Spleen (tissue), 13 donors: ENCODE data around the gene PHTF1. TPM values are rescaled to one million over a fixed set of nuclear protein-coding genes. Genes with fewer than 3 reads are reported as not detected.

Experiments used
- DNase-seq: peaks from one replicate; pipeline ENCODE4 v3.0.0-alpha.2; 2020
- H3K27ac ChIP-seq, 8 donors: fragments of 200-600 bp; sonication (generic) in 7 of 8; 1 replicate in 4 of 8; 2 replicates in 4 of 8; pipeline versions ENCODE4 v1.5.0 to v1.8.0; 2016 to 2021; ENCODE audit warnings: inconsistent platforms in 4 of 8, mild to moderate bottlenecking in 4 of 8, moderate library complexity in 1 of 8
- H3K27me3 ChIP-seq, 7 donors: fragments of 200-600 bp; sonication (generic) in 6 of 7; replicated peaks in 1 of 7; 1 replicate in 4 of 7; 2 replicates in 3 of 7; pipeline versions ENCODE4 v1.5.0 to v1.8.0; 2016 to 2021; ENCODE audit warnings: inconsistent platforms in 3 of 7, mild to moderate bottlenecking in 1 of 7
- H3K36me3 ChIP-seq, 6 donors: fragments of 200-600 bp; sonication (generic) in 5 of 6; 1 replicate in 4 of 6; 2 replicates in 2 of 6; pipeline versions ENCODE4 v1.5.0 to v1.8.0; 2016 to 2021; ENCODE audit warnings: inconsistent platforms in 2 of 6
- H3K4me1 ChIP-seq, 6 donors: fragments of 200-600 bp; sonication (generic) in 5 of 6; 1 replicate in 3 of 6; 2 replicates in 3 of 6; pipeline versions ENCODE4 v1.5.0 to v1.8.0; 2016 to 2021; ENCODE audit warnings: inconsistent platforms in 3 of 6
- H3K4me3 ChIP-seq, 8 donors: fragments of 200-600 bp; sonication (generic) in 7 of 8; 1 replicate in 4 of 8; 2 replicates in 4 of 8; pipeline versions ENCODE4 v1.5.0 to v1.8.0; 2016 to 2021; ENCODE audit warnings: inconsistent platforms in 4 of 8, mild to moderate bottlenecking in 4 of 8, moderate library complexity in 2 of 8
- H3K9me3 ChIP-seq, 8 donors: fragments of 200-600 bp; sonication (generic) in 7 of 8; 1 replicate in 4 of 8; 2 replicates in 4 of 8; pipeline versions ENCODE4 v1.5.0 to v1.8.0; 2016 to 2021; ENCODE audit warnings: inconsistent platforms in 4 of 8
- POLR2A ChIP-seq, 3 donors: fragments of 450-650 bp; IDR thresholded peaks; one replicate each; pipeline ENCODE4 v1.5.1; 2017; ENCODE audit warnings: antibody characterized with exemption in 3 of 3, mild to moderate bottlenecking in 1 of 3
- POLR2AphosphoS5 ChIP-seq, 3 donors: sonication (generic); formaldehyde crosslinking; IDR thresholded peaks; one replicate each; pipeline ENCODE4 v1.5.1; 2017; ENCODE audit warnings: antibody characterized with exemption in 3 of 3
- WGBS, 5 donors: extraction: QIAGEN DNeasy Blood & Tissue Kit in 3 of 5; methylation state at CpG; one replicate each; pipeline versions ENCODE4 v1.1.5 to v1.1.7; 2013 to 2018; 5-methylcytosine and 5-hydroxymethylcytosine counted together
- intact Hi-C: fragments of 100-400 bp; cut with DNase I; formaldehyde crosslinking; loops from one replicate; pipeline ENCODE4 v1.15.0; 2023; ENCODE audit warnings: low total_unique reads
- long read RNA-seq, 2 donors: transcript quantifications; one replicate each; lab custom pipeline, GENCODE V29; 2026
- polyA plus RNA-seq, 3 donors: library from polyadenylated mRNA; stranded (reverse); fragments of 200-250 nt; gene quantifications; one replicate each; pipeline ENCODE4 v1.2.1, GENCODE V29; 2013
- total RNA-seq, 7 donors: library from RNA; depleted of rRNA in 3 of 7; stranded (reverse); fragments of >200 nt in 3 of 7; fragmentation: NEBNext Ultra II Directional in 4 of 7; extraction: Animal tissue kit (Norgen Biotek cat#: 25700) in 4 of 7; gene quantifications; one replicate each; pipeline versions ENCODE4 v1.1.0 to v1.2.1, GENCODE V29; 2016 to 2021
- TF ChIP-seq, protein P1 (sequence below), 11 experiments: fragments of 200-600 bp in 7 of 11; fragments of 450-650 bp in 4 of 11; sonication (generic) in 4 of 11; IDR thresholded peaks in 8 of 11; conservative IDR thresholded peaks in 3 of 11; 1 replicate in 7 of 11; 2 replicates in 4 of 11; pipeline versions ENCODE4 v1.4.0 to v1.8.0; 2016 to 2021; ENCODE audit warnings: antibody characterized with exemption in 11 of 11, inconsistent platforms in 4 of 11, mild to moderate bottlenecking in 1 of 11
- donor health status: healthy with polysubstance abuse.
- donor health status: DM: no; HTN: no; CAD: no; lungs with moderate emphysema.
- donor health status: DM: no; HTN: no; CAD: no.
- donor health status: Bipolar disorder and iron deficiency.
- donor health status: healthy.
- donor health status: DM: no; HTN: no; CAD: no.
- donor health status: DM: yes; HTN: yes; CAD: no.

The PHTF1 gene
- 10 to 100 TPM; 18.3 to 47.6 (median 25.9) TPM for total RNA-seq
- polyA plus RNA-seq: 1 to 10 TPM; 5.6 to 9.0 (median 7.4) TPM
- long read RNA-seq, donor 1, full-length matches to known transcripts: 2 of 2 reads
- long read RNA-seq, donor 1, partial matches to known transcripts: 0 of 2 reads
- long read RNA-seq, donor 1, other reads (novel, unspliced or antisense): 0 of 2 reads
- long read RNA-seq, donor 2, partial matches to known transcripts: 0 of 1 reads
- long read RNA-seq, donor 2, other reads (novel, unspliced or antisense): 0 of 1 reads

DNA sequence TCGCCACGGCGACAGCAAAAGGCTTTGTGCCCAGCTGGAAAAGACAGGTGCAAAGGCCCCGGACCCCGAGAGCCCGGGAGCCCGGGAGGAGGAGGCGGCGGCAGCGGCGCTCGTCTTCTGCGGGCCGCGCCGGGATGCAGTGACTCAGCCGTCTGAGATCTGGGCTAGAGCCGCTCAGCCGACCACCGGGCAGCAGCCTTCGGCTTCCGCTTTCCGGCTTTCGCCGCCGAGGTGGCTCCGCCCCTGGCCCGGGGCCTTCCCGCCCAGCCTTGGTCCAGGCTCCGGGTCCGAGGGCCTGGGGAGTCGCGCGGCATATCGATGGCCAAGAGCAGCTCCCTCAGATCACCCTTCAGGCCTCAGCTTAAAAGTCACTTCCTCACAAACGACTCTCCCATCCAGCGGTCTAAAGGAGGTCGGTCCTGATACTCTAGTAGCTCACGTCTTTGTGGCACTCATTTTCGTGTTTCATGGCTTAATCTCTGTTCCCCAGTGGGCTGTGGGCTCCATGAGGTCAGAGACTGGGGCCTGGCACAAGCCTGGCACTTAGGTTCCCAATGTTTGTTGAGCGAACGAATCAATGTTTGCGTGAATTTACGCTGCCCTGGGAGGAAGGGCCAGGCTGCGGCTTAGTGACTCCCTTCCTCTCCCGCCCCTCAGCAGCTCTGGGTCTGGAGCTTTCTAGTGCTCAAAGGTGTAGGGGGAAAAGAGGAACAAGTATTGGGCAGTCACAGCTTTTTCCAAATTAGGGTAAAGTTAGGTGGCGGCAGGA, at the start of gene PHTF1:
TSS of gene PHTF1 (minus strand) at position 154 of the 769 bp plus-strand sequence. CDS start 783 bp downstream, outside the sequence.
- DNase-seq: peak; percentile 95
- H3K36me3 ChIP-seq: peaks cover 0 to 30% (median 3%) of the 10 kb centered on the region in 6 donors
- WGBS, 5 donors: 1% methylated on average over 29 to 47 of the region's 47 CpGs
- peaks cover 10 to 49% (median 20%) of the 10 kb centered on the region in 6 donors for H3K4me1 ChIP-seq
- H3K9me3 ChIP-seq: no peaks in the 10 kb centered on the region
- intact Hi-C loops: loop anchor here (10.0 kb wide), 1 partner anchor 55 kb away; the partner anchor contains the start of gene RSBN1
- peak within 1 kb of the TSS; percentile 80 to 99 (median 94) for H3K4me3 ChIP-seq
- H3K27ac ChIP-seq: peak within 1 kb of the TSS; percentile 92 to 99 (median 96)
- TF ChIP-seq POLR2AphosphoS5 (IDR thresholded peaks at IDR 0.05) (peak; percentile 73 to 93 (median 87)), POLR2A (IDR thresholded peaks at IDR 0.05) (peak in 1 of 3 donors; percentile 34)
- TF ChIP-seq, protein P1, sequence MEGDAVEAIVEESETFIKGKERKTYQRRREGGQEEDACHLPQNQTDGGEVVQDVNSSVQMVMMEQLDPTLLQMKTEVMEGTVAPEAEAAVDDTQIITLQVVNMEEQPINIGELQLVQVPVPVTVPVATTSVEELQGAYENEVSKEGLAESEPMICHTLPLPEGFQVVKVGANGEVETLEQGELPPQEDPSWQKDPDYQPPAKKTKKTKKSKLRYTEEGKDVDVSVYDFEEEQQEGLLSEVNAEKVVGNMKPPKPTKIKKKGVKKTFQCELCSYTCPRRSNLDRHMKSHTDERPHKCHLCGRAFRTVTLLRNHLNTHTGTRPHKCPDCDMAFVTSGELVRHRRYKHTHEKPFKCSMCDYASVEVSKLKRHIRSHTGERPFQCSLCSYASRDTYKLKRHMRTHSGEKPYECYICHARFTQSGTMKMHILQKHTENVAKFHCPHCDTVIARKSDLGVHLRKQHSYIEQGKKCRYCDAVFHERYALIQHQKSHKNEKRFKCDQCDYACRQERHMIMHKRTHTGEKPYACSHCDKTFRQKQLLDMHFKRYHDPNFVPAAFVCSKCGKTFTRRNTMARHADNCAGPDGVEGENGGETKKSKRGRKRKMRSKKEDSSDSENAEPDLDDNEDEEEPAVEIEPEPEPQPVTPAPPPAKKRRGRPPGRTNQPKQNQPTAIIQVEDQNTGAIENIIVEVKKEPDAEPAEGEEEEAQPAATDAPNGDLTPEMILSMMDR (IDR thresholded peaks at IDR 0.05 in 8 of 11, conservative IDR thresholded peaks at IDR 0.05 in 3 of 11): no peak
- H3K27me3 ChIP-seq: no peaks in the 10 kb centered on the region

DNA sequence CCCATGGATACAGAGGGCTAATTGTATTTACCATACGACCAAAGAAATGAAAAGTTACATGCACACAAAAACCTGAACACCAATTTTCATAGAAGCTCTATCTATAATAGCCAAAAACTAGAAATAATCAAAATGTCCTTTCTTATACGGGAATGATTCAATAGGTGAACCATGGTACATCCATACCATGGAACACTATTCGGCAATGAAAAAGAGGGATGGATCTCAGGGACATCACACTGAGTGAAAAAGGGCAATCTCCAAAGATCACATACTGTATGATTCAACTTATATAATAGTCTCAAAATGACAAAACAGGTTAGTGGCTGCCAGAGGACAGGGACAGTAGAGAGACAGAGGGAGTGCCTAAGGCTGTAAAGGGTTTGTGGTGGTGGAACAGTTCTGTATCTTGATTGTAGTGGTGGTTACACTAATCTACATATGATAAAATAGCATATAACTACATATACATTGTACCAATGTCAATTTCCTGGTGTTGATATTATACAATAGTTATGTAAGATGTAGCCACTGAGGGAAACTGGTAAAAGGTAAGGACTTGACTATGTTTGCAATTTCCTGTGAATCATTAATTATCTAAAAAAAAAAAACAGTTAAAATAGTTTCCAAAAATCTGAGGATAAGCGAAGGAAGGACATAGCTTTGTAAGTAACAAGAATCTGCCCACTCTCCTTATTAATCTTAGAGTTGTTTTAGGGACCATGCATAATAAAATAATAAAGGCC, 49.3 kb upstream of the PHTF1 start:
- Histone ChIP-seq H3K4me3 (peak overlapping the region in 2 of 8 donors; percentile 68 to 79), H3K4me1 (peaks cover 38 to 85% (median 74%) of the 10 kb centered on the region in 6 donors), H3K27ac (peak overlapping the region in 6 of 8 donors; percentile 5 to 98 (median 71)), H3K9me3 (no peaks in the 10 kb centered on the region), H3K36me3 (peaks cover 0 to 6% (median 0%) of the 10 kb centered on the region in 6 donors), H3K27me3 (no peaks in the 10 kb centered on the region)
- intact Hi-C loops: no loop called here
- 83 to 94% (median 89%) methylated on average over 4 of the region's 4 CpGs for WGBS, 5 donors
- DNase-seq: no peak
- TF ChIP-seq POLR2AphosphoS5 (IDR thresholded peaks at IDR 0.05) (no peak), POLR2A (IDR thresholded peaks at IDR 0.05) (no peak)
- TF ChIP-seq, protein P1 (IDR thresholded peaks at IDR 0.05 in 8 of 11, conservative IDR thresholded peaks at IDR 0.05 in 3 of 11): no peak

DNA sequence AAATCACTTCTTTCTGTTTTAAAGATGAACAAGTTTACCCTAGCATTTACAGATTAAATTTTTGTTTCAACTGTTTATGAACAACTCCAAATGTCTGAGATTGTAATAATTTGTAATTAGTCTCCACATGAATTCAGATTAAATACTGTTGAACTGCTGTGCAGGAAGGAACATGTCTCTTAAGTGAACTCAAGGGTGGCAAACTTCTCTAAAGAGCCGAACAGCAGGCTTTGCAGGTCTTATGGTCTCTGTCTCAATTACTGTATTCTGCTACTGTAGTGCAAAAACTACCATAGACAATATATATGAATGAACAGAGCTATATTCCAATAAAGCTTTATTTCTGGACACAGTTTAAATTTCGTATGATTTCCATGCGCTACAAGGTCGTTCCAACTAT, 46.4 kb upstream of the PHTF1 start:
- Histone ChIP-seq H3K4me1 (peaks cover 35 to 98% (median 82%) of the 10 kb centered on the region in 6 donors), H3K27ac (peak overlapping the region in 3 of 8 donors; percentile 8 to 59 (median 54)), H3K27me3 (no peaks in the 10 kb centered on the region), H3K36me3 (peaks cover 0 to 6% (median 0%) of the 10 kb centered on the region in 6 donors), H3K9me3 (no peaks in the 10 kb centered on the region), H3K4me3 (no peak overlapping the region)
- DNase-seq: no peak
- TF ChIP-seq, protein P1 (IDR thresholded peaks at IDR 0.05 in 8 of 11, conservative IDR thresholded peaks at IDR 0.05 in 3 of 11): no peak
- TF ChIP-seq POLR2AphosphoS5 (IDR thresholded peaks at IDR 0.05): no peak
- no peak for TF ChIP-seq POLR2A (IDR thresholded peaks at IDR 0.05)
- intact Hi-C loops: no loop called here
- 73 to 83% (median 80%) methylated on average over 4 of the region's 4 CpGs for whole genome bisulfite sequencing, 5 donors
